Activated naive CD4-positive, alpha-beta T cell treated with anti-CD3 and anti-CD28 coated beads, Interleukin-2, amount 10 ng/mL, durations not matched to agents 7 days and 5 days (primary cell): Measurements from ENCODE around the gene EGF.

ENCODE experiments used
- CTCF ChIA-PET: fragments of 350-600 bp; sonication (Branson Sonifier 250); formaldehyde crosslinking; loops from one replicate; lab custom pipeline; 2021; ENCODE audit warnings: antibody characterized with exemption; lab: Charles Lee
- DNase-seq: peaks from one replicate; pipeline ENCODE4 v3.0.0-alpha.2; 2020
- H3K27ac Mint-ChIP-seq: one replicate; pipeline ENCODE4 v1.8.0; 2021; ENCODE audit warnings: mild to moderate bottlenecking, moderate library complexity, mixed read lengths
- H3K27me3 Mint-ChIP-seq: one replicate; pipeline ENCODE4 v1.8.0; 2021; ENCODE audit warnings: mild to moderate bottlenecking, mixed read lengths
- H3K36me3 Mint-ChIP-seq: one replicate; pipeline ENCODE4 v1.8.0; 2021; ENCODE audit warnings: mixed read lengths
- H3K4me1 Mint-ChIP-seq: one replicate; pipeline ENCODE4 v1.8.0; 2021; ENCODE audit warnings: mixed read lengths
- H3K4me3 Mint-ChIP-seq: one replicate; pipeline ENCODE4 v1.8.0; 2021; ENCODE audit warnings: mild to moderate bottlenecking, moderate library complexity, mixed read lengths
- H3K9me3 Mint-ChIP-seq: one replicate; pipeline ENCODE4 v1.8.0; 2021; ENCODE audit warnings: mixed read lengths

The EGF gene

DNA sequence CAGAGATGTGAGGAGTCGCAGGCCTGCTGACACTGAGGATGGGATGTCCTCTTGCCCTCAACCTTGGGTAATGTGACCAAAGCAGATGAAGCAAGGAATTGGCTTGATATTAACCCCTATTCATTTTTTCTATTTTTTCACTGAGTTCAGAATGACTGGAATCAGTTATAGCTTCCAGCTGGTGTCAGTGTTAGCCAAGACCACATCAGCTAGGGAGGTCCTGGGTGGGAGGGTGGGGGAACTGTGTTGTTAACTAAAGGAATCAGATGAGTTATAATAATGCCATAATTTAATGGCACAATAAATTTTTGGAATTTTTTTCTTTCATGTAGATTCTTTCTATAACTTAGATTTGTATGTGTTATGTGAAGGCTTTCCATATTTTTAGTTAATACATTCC lies 91.9 kb downstream of the EGF start:
- Mint-ChIP-seq H3K27me3 (peaks cover 10% of the 10 kb centered on the region), H3K27ac (no peak overlapping the region), H3K4me3 (no peak overlapping the region), H3K9me3 (no peaks in the 10 kb centered on the region), H3K36me3 (no peaks in the 10 kb centered on the region), H3K4me1 (peaks cover 20% of the 10 kb centered on the region)
- CTCF ChIA-PET: interaction anchor here (1.2 to 19.3 kb wide), 3 partner anchors 212 to 509 kb away, joined by 3 to 486 read pairs (median 3); no protein-coding TSS in a partner anchor
- DNase-seq: no peak

DNA sequence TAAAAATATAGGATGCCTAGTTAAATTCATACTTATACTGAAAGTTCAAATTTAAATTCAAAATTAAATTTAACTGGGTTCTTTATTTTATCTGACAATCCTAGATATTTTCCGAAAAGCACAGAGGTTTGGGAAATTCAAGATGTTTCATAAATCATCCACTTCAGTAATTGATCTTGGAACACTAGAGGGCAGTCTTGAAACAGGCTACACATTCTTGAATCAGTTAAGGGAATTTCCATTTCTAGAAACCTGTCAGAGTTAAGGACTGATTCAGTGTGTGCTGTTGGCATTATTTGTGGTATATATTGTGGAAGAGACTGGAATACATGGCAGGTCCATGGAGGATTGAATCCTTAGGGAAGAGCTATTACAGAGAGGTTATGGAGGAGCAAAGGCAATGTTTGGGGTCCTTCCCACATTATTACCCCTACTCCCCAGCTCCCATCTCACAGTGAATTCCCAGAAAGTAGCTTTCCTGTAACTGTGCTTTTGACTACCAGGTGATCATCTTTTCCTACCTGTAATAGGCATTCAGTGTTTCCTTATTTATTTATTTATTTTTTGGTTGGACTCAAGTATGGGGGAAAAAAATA lies 92.9 kb downstream of the EGF start:
- CTCF ChIA-PET: interaction anchor here (0.6 to 19.3 kb wide), 14 partner anchors 9 to 592 kb away, joined by 3 to 486 read pairs (median 3); partner anchors contain the start of gene ELOVL6
- peaks cover 5% of the 10 kb centered on the region for H3K27me3 Mint-ChIP-seq
- no peak overlapping the region for H3K27ac Mint-ChIP-seq
- no peak overlapping the region for H3K4me3 Mint-ChIP-seq
- H3K4me1 Mint-ChIP-seq: peaks cover 20% of the 10 kb centered on the region
- no peak for DNase-seq
- no peaks in the 10 kb centered on the region for H3K36me3 Mint-ChIP-seq
- H3K9me3 Mint-ChIP-seq: no peaks in the 10 kb centered on the region

DNA sequence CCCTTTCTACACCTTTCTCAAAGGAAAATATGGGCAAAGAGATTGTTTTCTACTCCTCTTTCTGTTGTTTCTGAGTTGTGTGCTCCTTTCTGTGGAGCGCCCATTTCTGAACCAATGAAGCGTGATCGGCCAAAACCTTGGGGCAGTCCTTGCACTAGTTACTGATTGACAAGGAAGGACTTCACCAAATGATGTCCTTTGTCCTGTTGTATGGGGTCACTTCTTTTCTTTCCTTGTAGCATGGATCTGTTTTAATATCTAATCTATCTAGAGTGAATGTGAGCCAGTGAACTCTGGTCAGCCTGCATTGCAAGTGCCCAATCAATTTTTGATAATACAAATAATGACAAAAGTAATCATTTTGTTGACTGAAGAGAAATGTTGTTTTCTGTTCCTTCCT lies 94.5 kb downstream of the EGF start:
- Mint-ChIP-seq H3K27me3 (peaks cover 8% of the 10 kb centered on the region), H3K36me3 (no peaks in the 10 kb centered on the region), H3K27ac (no peak overlapping the region), H3K4me1 (peaks cover 12% of the 10 kb centered on the region), H3K9me3 (no peaks in the 10 kb centered on the region), H3K4me3 (no peak overlapping the region)
- CTCF ChIA-PET: interaction anchor here (0.6 to 19.3 kb wide), 4 partner anchors 14 to 506 kb away, joined by 3 to 486 read pairs (median 6); no protein-coding TSS in a partner anchor
- no peak for DNase-seq

GRCh38 chr4:110008540-110008939 lies 95.9 kb downstream of the EGF start:
- DNase-seq: no peak
- H3K27ac Mint-ChIP-seq: no peak overlapping the region
- H3K27me3 Mint-ChIP-seq: peaks cover 10% of the 10 kb centered on the region
- no peak overlapping the region for H3K4me3 Mint-ChIP-seq
- no peaks in the 10 kb centered on the region for H3K9me3 Mint-ChIP-seq
- H3K36me3 Mint-ChIP-seq: no peaks in the 10 kb centered on the region
- CTCF ChIA-PET: interaction anchor here (0.7 to 19.3 kb wide), 5 partner anchors 11 to 505 kb away, joined by 3 to 486 read pairs (median 3); no protein-coding TSS in a partner anchor
- H3K4me1 Mint-ChIP-seq: peaks cover 2% of the 10 kb centered on the region

- DNase-seq: no peak
- Mint-ChIP-seq H3K4me1 (peaks cover 2% of the 10 kb centered on the region), H3K9me3 (no peaks in the 10 kb centered on the region), H3K27me3 (peaks cover 9% of the 10 kb centered on the region), H3K27ac (no peak overlapping the region), H3K36me3 (no peaks in the 10 kb centered on the region), H3K4me3 (no peak overlapping the region)
- CTCF ChIA-PET: interaction anchor here (0.9 to 19.3 kb wide), 4 partner anchors 11 to 504 kb away, joined by 3 to 486 read pairs (median 4); no protein-coding TSS in a partner anchor
Observed at GRCh38 chr4:110009550-110009949, 96.9 kb downstream of the EGF start.

- peaks cover 9% of the 10 kb centered on the region for H3K27me3 Mint-ChIP-seq
- no peaks in the 10 kb centered on the region for H3K4me1 Mint-ChIP-seq
- H3K36me3 Mint-ChIP-seq: no peaks in the 10 kb centered on the region
- no peak for DNase-seq
- CTCF ChIA-PET: interaction anchor here (19.3 kb wide), 1 partner anchor 503 kb away, joined by 486 read pairs; no protein-coding TSS in a partner anchor
- no peaks in the 10 kb centered on the region for H3K9me3 Mint-ChIP-seq
- H3K27ac Mint-ChIP-seq: no peak overlapping the region
- H3K4me3 Mint-ChIP-seq: no peak overlapping the region
Observed at GRCh38 chr4:110010797-110011196, 98.1 kb downstream of the EGF start.

- Mint-ChIP-seq H3K36me3 (no peaks in the 10 kb centered on the region), H3K4me1 (no peaks in the 10 kb centered on the region), H3K9me3 (no peaks in the 10 kb centered on the region), H3K4me3 (no peak overlapping the region), H3K27ac (no peak overlapping the region), H3K27me3 (peaks cover 9% of the 10 kb centered on the region)
- CTCF ChIA-PET: no interaction called here
- DNase-seq: no peak
Observed at GRCh38 chr4:110012917-110013316, 100.2 kb downstream of the EGF start.

- no peak for DNase-seq
- CTCF ChIA-PET: interaction anchor here (0.8 kb wide), 1 partner anchor 495 kb away, joined by 3 read pairs; no protein-coding TSS in a partner anchor
- Mint-ChIP-seq H3K9me3 (no peaks in the 10 kb centered on the region), H3K27ac (no peak overlapping the region), H3K27me3 (peaks cover 9% of the 10 kb centered on the region), H3K36me3 (no peaks in the 10 kb centered on the region), H3K4me3 (no peak overlapping the region), H3K4me1 (no peaks in the 10 kb centered on the region)
Observed at GRCh38 chr4:110014233-110014632, 101.5 kb downstream of the EGF start.

GRCh38 chr4:110019153-110019552 lies 106.5 kb downstream of the EGF start:
- no peak for DNase-seq
- H3K27ac Mint-ChIP-seq: no peak overlapping the region
- H3K4me3 Mint-ChIP-seq: no peak overlapping the region
- no peaks in the 10 kb centered on the region for H3K36me3 Mint-ChIP-seq
- no peaks in the 10 kb centered on the region for H3K4me1 Mint-ChIP-seq
- CTCF ChIA-PET: interaction anchor here (0.9 kb wide), 2 partner anchors 11 to 192 kb away, joined by 3 read pairs; no protein-coding TSS in a partner anchor
- H3K9me3 Mint-ChIP-seq: no peaks in the 10 kb centered on the region
- H3K27me3 Mint-ChIP-seq: peaks cover 7% of the 10 kb centered on the region

- Mint-ChIP-seq H3K4me3 (no peak overlapping the region), H3K27ac (no peak overlapping the region), H3K27me3 (peaks cover 5% of the 10 kb centered on the region), H3K36me3 (no peaks in the 10 kb centered on the region), H3K9me3 (no peaks in the 10 kb centered on the region), H3K4me1 (no peaks in the 10 kb centered on the region)
- CTCF ChIA-PET: interaction anchor here (0.9 to 2.1 kb wide), 3 partner anchors 12 to 296 kb away, joined by 3 to 7 read pairs (median 5); no protein-coding TSS in a partner anchor
- no peak for DNase-seq
Observed at GRCh38 chr4:110020139-110020538, 107.5 kb downstream of the EGF start.

GRCh38 chr4:110020646-110021443 lies 108.2 kb downstream of the EGF start:
- no peak for DNase-seq
- Mint-ChIP-seq H3K36me3 (no peaks in the 10 kb centered on the region), H3K4me1 (no peaks in the 10 kb centered on the region), H3K4me3 (no peak overlapping the region), H3K27me3 (peaks cover 5% of the 10 kb centered on the region), H3K27ac (no peak overlapping the region), H3K9me3 (no peaks in the 10 kb centered on the region)
- CTCF ChIA-PET: interaction anchor here (0.9 to 2.1 kb wide), 7 partner anchors 15 to 494 kb away, joined by 3 to 8 read pairs (median 4); no protein-coding TSS in a partner anchor

DNA sequence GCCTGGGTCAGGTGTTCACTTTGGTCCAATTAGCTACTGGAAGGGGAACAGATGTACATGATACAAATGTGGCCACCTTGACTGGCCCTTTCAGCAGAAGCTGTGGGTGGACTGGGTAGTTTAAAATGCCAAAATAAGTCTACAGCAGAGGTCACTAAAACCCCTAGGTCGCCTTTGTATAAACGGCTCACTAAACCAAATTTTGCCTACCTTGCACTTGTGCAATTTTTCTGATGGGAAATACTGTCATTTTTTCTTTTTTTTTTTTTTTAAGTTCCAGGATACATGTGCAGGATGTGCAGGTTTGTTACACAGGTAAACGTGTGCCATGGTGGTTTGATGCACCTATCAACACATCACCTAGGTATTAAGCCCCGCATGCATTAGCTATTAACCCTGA lies 109.8 kb downstream of the EGF start:
- CTCF ChIA-PET: interaction anchor here (1.7 to 1.9 kb wide), 2 partner anchors 16 to 24 kb away, joined by 4 to 8 read pairs; no protein-coding TSS in a partner anchor
- Mint-ChIP-seq H3K9me3 (no peaks in the 10 kb centered on the region), H3K27ac (no peak overlapping the region), H3K4me3 (no peak overlapping the region), H3K4me1 (no peaks in the 10 kb centered on the region), H3K36me3 (no peaks in the 10 kb centered on the region), H3K27me3 (peaks cover 5% of the 10 kb centered on the region)
- DNase-seq: no peak

DNA sequence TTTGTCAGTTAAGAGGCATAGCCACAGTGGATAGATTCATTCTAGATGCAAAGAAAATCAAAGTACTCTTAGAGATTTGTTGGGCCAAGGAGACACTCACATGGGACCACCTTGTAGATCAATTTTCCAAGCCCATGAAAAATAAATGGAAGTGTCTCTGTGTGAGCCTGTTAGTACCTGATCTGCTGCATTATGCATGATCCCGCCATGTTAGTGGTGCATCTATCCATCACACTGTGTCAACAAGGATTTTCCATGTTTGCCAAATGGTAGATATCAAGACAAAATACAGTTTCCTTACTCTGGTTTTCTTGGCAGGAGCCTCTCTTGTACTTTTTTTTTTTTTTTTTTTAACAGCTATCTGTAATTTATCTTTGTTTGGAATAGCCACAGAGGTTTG lies 112.4 kb downstream of the EGF start:
- CTCF ChIA-PET: no interaction called here
- Mint-ChIP-seq H3K27me3 (peaks cover 8% of the 10 kb centered on the region), H3K9me3 (no peaks in the 10 kb centered on the region), H3K36me3 (no peaks in the 10 kb centered on the region), H3K4me1 (no peaks in the 10 kb centered on the region), H3K4me3 (no peak overlapping the region), H3K27ac (no peak overlapping the region)
- no peak for DNase-seq

GRCh38 chr4:110025718-110026117 lies 113.0 kb downstream of the EGF start:
- H3K4me3 Mint-ChIP-seq: no peak overlapping the region
- no peak for DNase-seq
- H3K27ac Mint-ChIP-seq: no peak overlapping the region
- no peaks in the 10 kb centered on the region for H3K36me3 Mint-ChIP-seq
- CTCF ChIA-PET: interaction anchor here (0.8 kb wide), 1 partner anchor 154 kb away, joined by 3 read pairs; no protein-coding TSS in a partner anchor
- peaks cover 4% of the 10 kb centered on the region for H3K27me3 Mint-ChIP-seq
- no peaks in the 10 kb centered on the region for H3K4me1 Mint-ChIP-seq
- H3K9me3 Mint-ChIP-seq: peaks cover 2% of the 10 kb centered on the region
